NCI-H2029 treated with DMSO at 0.1 percent for 48 hours (cell line): ENCODE data around the gene FBLN7.
A peak's percentile ranks its signal among the peaks of the same experiment; 100 is the strongest.

Experiments used
- DNase-seq: peaks from one replicate; lab custom pipeline; 2025; lab: John Stamatoyannopoulos, UW

FBLN7 gene

DNA sequence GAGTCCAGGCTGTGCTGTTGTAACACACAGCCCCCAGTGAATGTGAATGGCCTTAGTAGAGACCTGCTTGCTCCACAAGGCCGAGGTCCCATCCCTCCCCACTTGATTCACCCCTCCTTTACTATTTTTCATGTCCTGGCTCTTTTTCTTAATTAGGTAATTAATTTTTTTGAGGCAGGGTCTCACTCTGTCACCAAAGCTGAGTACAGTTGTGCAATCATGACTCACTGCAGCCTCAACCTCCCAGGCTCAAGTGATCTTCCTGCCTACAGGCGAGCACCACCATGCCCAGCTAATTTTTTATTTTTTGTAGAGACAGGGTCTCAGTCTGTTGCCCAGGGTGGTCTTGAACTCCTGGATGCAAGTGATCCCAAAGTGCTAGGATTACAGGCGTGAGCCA lies 19.3 kb downstream of the FBLN7 start:
- DNase-seq, result no peak

DNA sequence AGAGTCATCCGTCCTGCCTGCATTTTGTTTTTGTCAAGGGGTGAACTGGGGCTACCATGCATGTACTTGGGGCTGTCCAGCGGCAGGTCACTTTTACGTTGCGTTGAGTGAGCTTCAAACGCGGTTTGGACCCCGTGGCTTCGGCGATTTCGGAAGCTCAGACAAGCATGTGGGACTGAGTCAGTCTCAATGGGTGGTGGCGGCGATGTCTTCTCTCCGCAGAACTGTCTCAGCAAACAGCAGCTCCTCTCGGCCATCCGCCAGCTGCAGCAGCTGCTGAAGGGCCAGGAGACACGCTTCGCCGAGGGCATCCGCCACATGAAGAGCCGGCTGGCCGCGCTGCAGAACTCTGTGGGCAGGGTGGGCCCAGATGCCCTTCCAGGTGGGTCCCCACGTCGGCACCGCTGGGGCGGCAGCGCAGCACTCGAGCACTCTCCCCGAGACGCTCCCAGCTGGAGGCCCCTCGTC lies 21.3 kb downstream of the FBLN7 start:
- DNase-seq, result peak; percentile 44

DNA sequence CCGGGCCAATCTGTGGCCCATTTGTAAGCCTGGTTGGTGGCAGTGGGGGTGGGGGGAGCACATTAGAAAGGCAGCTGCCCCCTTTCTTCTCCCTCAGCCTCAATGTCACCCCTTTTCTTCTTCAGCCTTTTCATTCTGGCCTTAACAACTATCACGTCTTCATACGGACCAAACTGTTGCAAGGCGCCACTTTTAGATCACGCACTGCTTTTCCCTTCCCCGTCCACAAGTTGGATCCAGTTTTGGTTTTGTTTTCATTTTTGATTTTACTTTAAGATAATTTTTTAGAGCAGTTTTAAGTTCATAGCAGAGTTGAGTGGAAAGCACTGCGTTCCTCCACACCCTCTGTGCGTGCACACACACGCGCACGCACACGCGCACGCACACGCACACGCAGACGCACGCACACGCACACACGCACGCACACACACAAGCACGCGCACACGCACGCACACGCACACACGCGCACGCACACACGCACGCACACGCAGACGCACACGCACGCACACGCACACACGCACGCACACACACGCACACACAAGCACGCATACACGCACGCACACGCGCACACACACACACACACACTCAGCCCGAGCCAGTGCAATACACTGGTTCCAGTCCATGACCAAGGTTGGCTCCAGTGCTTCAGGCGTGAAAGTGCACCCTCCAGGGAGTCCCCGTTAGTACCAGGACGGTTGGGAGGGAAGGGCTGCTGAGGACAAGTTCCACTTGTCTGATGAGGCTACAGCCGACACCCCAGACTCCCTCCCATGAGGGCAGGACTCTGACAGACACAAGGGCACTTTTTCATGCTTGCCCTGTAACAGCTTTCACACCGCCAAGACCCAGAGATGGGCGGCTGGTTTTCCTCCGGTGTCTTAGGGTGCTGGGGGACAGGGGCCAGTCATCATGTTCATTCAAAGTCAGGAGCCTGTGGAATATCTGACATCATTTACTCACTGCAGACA lies 22.4 kb downstream of the FBLN7 start:
- no peak for DNase-seq

DNA sequence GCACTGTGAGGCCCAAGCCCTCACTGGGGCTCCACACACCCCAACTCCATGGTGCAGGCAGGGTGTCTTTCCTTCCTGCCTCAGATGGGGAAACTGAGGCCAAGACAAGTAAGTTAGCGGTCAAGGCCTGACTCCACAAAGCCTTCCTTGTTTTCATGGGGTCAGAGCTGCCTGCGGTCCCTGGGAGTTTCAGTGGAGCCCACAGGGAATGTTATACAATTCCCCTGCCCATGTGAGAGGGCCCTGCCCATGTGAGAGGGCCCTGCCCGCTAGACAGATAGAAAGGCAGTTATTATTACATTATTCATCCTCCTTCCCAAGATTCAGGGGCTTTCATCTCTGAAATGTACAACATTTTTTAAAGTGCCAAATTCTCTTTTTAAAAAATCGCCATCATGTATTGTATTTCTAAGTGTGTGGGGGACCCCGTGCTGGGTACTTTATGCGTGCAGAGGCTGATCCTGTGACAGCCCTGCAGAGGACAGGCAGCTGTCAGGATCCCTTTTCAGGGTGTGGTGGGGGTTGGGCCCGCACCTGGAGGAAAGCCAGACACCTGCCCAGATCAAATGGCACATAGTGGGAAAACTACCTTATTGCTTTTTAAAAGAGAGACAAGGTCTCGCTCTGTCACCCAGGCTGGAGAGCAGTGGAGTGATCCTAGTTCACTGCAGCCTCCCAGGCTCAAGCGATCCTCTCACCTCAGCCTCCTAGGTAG lies 23.4 kb downstream of the FBLN7 start:
- DNase-seq, result peak; percentile 42

DNA sequence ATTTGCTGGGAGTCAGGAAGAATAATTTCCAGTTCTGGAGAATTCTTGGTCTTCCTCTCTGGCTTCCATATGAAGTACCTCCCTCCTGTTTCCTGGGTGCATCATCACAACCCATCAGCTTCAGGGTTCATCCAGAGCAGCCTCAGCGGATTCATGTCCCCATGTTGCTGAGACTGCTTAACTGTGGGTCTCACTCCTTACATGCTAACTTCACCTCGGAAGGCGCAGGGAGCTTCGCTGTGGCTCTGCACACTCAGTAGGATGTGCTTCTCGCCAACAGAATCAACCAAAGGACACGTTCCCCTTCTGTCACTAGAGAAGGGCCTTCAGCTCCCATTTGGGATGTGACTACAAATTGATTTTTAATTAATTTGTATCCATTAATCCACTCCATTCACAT lies 24.2 kb downstream of the FBLN7 start:
- no peak for DNase-seq

DNA sequence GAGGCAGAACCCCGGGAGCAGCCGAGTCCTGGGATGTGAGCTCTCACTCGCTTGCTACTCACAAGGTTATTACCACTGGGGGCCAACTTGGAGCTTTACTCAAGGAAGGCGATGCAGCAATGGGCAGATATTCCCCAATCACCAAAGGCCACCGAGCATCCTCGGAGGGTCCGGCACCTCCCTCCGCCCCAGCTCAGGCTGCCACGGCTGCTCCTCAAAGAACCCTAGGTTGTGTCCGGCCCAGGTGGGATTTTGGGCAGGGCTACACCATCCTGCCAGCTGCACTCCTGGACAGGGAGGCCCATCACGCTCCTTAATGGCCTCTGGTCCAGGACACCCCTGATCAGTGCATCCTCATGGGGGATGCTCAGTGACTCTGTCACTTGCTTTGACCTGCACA lies 24.8 kb downstream of the FBLN7 start:
- DNase-seq, result no peak

DNA sequence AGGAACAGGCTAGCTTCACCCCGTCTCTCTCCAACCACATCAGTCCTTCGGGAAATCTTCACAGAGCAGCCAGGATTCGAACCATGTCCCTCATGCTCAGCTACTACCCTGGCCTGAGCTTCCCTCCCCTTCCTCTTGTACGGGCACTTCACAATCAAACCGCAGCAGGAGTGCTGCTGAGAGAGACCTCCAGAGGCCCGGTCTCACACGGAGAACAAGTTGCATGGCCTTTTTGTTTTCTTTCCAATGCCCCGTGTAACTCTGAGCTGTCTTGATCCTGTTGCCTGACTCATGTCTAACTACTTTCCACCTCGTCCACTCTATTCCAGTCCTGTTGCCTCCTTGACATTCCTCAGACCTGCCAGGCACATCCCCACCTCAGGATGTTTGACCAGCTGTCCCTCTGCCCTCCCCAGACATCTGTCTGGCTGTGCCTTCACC lies 25.4 kb downstream of the FBLN7 start:
- DNase-seq, result no peak

DNA sequence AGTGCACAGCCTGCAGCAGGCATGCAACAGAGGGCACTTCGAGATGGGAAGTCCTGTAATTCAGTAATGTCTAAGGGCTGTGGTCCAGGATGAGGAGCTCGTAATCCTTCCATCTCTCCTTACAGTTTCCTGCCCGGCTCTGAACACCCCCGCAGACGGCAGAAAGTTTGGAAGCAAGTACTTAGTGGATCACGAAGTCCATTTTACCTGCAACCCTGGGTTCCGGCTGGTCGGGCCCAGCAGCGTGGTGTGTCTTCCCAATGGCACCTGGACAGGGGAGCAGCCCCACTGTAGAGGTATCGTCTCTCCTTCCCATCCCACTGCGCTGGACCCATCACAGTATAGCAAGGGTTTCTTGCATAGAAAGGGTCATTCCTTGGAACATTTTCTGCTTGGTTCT lies 26.7 kb downstream of the FBLN7 start:
- DNase-seq, result no peak

DNA sequence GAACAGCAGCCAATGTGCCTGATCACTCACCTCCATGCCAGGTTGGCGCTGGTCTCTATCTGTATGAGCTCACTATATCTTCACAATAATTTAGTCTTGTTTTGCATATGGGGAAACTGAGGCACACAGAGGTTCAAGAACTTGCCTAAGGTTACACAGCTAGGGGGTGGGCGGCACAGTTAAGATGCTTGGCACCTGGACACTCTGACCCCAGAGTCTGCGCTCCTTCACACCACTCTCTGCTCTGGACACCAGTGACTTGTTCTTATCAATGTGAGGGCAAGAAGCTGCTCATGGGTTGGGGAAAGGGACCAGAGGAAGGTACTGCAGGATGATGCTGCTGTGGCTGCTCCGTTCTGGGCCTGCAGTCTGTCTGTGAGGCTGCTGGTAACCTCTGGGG lies 27.1 kb downstream of the FBLN7 start:
- no peak for DNase-seq

DNA sequence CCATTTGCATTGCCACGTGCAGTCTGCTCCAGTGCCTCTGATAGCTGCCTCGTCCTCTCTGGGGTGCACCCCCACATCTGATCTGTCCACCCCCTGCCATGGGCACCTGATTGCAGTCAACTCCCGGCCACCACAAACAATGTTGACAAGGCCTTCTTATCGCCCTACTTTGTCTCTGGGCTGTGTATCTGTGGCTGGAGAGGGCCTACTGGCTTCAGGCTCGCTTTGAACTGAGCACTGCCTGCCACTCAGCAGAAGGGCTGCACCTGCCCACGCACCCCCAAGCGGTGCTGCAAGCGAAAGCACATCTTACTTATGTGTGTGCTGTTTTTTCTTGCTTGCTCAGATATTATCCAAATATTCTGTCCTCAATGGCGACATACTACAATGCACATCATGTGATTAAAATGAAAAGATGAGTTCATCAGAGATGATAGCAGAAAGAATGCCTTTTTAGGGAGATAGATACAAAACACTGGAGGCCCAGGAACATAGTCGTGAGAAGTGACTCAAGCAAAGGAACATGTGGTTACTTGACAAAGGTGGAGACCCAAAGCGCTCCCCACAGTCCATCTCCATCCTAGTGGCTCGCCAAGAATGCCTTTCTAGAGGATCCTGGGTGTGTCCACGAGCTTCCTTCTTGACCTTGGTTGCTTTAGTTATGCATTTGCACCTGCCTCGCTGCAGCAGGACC lies 28.8 kb downstream of the FBLN7 start:
- DNase-seq, result no peak

DNA sequence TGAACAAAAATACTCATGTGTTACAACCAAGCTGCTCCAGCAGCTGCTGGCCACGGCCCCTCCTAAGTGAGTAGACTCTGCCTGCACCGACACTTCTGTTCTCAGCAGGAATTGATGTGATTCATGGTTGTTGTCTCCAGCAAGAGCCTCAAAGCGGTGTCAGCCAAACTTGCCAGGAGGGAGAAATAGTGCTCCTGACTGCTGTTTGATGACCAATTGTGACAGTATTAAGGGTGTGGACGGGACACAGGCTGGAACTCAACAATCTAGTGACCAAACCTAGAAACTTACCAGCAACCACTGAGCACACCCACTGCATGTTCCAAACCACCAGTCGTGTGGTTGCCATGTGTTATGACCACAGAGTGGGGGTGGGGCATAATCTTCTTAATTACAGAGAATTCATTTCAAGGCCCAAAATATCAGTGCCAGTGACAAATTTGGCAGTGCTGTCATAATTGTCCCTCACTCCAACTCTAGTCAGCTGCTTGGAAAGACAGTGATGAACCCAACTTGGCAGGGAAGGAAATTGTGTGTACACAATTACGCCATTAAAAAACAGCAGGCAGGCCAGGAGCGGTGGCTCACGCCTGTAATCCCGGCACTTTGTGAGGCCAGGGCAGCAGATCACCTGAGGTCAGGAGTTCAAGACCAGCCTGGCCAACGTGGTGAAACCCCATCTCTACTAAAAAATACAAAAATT lies 30.4 kb downstream of the FBLN7 start:
- no peak for DNase-seq

DNA sequence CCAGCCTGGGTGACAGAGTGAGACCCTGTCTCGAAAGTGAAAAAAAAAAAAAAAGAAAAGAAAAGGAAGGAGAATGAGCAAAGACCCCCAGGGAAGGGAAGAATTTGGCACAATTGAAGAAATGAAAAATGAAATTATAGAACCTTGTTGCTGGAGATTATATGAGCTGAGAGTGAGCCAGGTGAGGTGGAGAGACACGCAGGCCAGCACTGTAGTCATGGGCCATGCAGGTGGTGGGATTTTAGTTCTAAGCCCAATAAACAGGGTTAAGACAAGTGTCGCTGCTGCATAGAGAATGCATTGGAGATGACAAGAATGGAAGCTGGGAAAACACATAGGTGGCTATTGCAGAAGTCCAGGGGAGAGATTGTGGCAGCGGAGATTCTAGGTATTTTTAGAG lies 32.3 kb downstream of the FBLN7 start:
- no peak for DNase-seq

DNA sequence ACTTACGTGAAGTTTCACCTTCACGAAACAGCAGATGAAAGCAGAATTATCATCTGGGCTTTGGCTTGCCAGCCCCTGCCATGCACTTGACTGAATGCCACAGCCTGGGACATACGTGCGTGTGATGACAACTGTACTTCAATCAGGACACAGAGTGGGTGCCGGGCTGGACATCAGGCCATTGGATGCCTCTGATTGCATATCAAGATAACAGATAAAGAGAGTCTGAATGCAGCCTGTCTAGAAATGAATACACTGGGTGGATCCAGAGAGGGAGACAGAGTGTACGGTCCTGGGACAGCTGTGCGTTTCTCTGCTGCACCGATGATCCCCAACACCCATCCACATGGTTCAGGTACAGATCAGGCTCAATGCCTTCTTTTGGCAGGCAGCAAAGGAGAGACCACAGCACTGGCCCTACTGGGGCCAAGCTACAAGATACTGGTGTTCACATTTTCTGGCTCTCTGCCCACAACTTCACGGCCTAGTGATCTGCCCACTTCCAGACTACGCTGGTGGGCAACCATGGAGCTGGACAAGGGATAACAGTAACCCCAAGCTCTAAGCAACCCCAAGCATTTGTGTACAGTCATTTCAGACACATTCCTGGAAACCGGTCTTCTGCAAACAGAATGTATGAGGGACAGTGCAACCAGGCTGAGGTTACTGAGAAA lies 35.6 kb downstream of the FBLN7 start:
- no peak for DNase-seq

DNA sequence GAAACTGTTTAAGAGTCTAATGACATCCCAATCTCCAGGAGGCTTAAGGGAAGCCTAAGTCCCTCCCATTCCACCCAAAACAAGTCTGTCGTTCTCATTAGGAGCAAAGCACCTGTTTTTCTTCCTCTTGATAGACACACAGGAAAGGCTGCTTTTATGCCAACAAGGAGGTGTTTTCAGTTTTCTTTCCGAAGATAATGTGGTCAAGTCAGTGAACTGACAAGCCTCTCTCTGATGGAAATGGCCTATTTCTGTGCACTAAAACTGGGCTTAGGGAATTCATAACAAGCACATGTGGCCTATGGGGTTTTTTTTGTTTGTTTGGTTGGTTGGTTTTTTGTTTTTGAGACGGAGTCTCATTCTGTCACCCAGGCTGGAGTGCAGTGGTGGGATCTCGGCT lies 36.2 kb downstream of the FBLN7 start:
- no peak for DNase-seq

DNA sequence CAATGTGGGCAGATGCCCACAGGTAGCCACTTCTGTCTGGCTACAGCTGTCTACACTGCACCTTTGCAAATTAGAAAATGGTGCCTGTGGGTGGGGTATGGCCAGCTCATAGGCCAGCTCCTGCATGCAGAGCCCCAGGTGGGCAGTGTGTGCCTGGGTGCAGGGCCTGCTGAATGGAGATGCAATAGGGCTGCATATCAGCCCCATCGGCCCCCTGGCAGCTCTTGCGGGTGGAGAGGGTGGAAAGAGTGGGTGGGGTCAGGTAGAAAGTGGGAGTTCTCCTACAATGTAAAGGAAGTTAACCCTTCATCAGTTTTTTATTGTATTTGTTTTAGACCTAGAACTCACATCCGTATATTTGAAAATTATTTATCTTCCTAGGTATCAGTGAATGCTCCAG lies 37.1 kb downstream of the FBLN7 start:
- DNase-seq, result no peak

DNA sequence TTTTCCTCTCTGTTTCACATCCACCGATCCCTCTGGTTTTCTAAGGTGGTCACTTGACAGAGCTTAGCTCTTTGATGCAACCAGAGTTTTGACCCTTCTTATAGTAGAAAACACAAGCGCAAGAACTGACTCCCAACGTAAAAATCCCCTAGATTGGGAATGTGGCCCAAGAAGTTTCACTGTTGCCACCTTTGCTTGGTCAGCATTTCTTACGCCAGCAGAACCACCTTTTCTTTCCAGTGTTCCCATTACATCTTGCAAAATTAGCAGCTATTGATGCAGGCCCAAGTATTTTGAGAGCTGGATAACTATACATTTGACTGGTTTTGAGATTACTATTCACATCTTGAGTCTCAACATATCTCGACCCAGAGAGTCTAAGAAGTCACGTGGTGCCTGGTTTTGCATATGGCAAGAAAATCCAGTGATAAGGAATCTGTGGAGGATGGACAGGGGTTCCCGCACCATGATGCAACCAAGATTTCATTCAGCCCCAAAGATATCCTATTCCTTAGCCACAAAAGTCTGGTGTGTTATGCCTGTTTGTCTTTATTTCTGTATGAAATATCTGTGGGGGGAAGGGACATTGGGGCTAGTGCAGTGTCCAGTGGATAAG lies 37.9 kb downstream of the FBLN7 start:
- no peak for DNase-seq

DNA sequence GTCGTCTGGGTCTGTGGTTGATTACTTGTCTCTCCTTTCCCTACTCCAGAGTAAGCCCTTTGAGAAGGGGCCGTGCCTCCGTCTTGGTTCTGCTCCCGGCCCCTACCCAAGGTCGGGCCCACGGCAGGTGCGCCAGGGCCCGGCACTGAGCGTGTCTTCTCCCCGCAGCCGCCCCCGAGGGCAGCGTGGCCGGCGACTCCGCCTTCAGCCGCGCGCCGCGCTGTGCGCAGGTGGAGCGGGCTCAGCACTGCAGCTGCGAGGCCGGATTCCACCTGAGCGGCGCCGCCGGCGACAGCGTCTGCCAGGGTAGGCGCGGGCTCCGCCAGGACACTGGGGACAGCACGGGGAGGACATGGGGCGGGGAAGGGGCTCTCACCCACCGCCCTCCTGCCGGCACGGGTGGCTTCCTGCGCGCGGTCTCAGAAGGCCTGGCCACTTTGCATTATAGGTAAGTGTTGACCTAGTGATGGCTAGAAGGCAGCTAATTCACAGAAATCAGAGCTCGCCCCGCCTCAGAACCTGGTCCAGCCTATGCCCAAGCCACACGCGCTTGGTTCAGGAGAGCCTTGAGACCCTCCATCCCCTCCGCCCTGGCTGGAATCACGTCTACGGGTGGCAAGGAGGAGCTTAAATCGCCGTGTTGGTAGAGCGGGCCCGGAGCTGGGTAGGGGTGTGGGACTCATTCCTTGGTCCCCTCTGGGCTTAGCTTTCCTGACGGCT lies 43.5 kb downstream of the FBLN7 start:
- DNase-seq, result peak; percentile 45

DNA sequence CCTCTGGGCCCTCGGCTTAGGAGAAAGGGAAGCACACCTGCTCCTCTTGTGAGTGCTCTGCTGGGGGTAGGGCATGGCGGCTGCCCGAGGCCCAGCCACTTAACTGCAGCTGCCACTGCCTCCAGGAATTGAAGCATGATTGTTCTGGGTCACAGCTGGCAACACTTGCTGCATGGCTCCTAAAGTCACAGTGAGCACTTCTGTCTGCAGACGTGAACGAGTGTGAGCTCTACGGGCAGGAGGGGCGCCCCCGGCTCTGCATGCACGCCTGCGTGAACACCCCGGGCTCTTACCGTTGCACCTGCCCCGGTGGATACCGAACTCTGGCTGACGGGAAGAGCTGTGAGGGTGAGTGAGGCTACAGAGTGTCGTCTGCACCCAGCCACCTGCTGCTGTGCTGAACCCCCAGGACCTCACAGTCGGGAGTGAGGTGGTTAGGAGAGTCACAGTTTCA lies 44.4 kb downstream of the FBLN7 start:
- peak; percentile 74 for DNase-seq

DNA sequence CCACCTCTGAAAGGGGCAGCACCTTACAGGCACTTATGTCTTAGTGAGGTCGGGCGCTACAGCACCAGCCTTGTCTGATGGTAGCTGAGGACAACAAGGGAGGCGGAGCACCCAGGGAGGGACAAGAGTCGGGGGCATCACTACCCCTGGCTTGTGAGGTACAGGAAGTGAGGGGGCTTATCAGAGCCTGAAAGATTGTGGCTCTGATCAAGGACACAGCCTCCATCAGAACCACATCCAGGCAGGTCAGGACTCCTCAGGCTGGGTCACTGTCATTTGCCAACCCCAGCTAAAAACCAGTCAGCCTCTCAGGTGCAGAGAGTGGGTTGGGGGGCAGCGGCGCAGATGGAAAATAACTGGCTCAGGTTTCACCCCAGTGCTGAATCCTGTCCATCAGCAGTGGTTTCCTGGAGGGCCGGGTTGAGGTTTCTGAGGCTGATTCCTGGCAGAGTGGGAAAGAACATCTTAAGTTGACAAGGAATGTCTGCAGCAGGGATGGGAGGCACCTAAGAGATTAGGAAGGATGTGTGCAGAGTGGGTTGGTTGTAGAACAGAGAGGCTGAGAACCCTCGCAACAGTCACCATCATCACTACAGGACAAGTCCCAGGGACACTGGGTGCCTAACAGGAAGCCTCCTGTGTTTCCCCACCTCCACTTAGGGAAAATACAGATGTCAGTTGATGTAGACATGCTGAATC lies 45.3 kb downstream of the FBLN7 start:
- DNase-seq, result no peak
